ENCODE results near the gene MAP1S.

The MAP1S gene

GRCh38 chr19:17758515-17758914 is 39.2 kb downstream of the MAP1S start:
- TF ChIP-seq EZH2 (optimal IDR thresholded peaks at IDR 0.05; ENCODE audit: low read depth, low read length): no peak
- TF ChIP-seq, protein P1, sequence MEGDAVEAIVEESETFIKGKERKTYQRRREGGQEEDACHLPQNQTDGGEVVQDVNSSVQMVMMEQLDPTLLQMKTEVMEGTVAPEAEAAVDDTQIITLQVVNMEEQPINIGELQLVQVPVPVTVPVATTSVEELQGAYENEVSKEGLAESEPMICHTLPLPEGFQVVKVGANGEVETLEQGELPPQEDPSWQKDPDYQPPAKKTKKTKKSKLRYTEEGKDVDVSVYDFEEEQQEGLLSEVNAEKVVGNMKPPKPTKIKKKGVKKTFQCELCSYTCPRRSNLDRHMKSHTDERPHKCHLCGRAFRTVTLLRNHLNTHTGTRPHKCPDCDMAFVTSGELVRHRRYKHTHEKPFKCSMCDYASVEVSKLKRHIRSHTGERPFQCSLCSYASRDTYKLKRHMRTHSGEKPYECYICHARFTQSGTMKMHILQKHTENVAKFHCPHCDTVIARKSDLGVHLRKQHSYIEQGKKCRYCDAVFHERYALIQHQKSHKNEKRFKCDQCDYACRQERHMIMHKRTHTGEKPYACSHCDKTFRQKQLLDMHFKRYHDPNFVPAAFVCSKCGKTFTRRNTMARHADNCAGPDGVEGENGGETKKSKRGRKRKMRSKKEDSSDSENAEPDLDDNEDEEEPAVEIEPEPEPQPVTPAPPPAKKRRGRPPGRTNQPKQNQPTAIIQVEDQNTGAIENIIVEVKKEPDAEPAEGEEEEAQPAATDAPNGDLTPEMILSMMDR (IDR thresholded peaks at IDR 0.05; ENCODE audit: low read length): no peak
- TF ChIP-seq EZH2phosphoT487 (IDR thresholded peaks at IDR 0.05; ENCODE audit: low read length): no peak
- Histone ChIP-seq H3K4me1 (ENCODE audit: low read length) (peaks cover 10% of the 10 kb centered on the region; the same call in 1 of the 2 replicates), H4K20me1 (ENCODE audit: insufficient read depth, low read length) (no peaks in the 10 kb centered on the region), H3K36me3 (replicated peaks; ENCODE audit: insufficient read depth, low read length) (no peaks in the 10 kb centered on the region), H3F3A (ENCODE audit: insufficient read depth, low read length) (no peaks in the 10 kb centered on the region), H3K27me3 (replicated peaks; ENCODE audit: insufficient read depth, low read length) (no peaks in the 10 kb centered on the region), H3K9me2 (replicated peaks; ENCODE audit: insufficient read depth, low read length) (no peaks in the 10 kb centered on the region), H3K4me2 (ENCODE audit: low read depth, low read length) (no peak overlapping the region), H3K79me2 (ENCODE audit: low read length) (no peaks in the 10 kb centered on the region), H3K9ac (ENCODE audit: low read length) (no peak overlapping the region), H3K27ac (ENCODE audit: low read length) (no peak overlapping the region), H3K9me3 (replicated peaks; ENCODE audit: insufficient read depth, low read length) (no peaks in the 10 kb centered on the region), H2AFZ (ENCODE audit: low read length) (no peak overlapping the region), H3K4me3 (ENCODE audit: low read length) (no peak overlapping the region)
- no peak for DNase-seq

GRCh38 chr19:17761148-17761547 is 41.9 kb downstream of the MAP1S start:
- no peaks in the 10 kb centered on the region for H4K20me1 ChIP-seq (ENCODE audit: insufficient read depth, low read length)
- no peak for TF ChIP-seq EZH2phosphoT487 (IDR thresholded peaks at IDR 0.05; ENCODE audit: low read length)
- TF ChIP-seq, protein P1 (IDR thresholded peaks at IDR 0.05; ENCODE audit: low read length): no peak
- TF ChIP-seq EZH2 (optimal IDR thresholded peaks at IDR 0.05; ENCODE audit: low read depth, low read length): no peak
- no peak for DNase-seq
- no peak overlapping the region for H2AFZ ChIP-seq (ENCODE audit: low read length)
- H3F3A ChIP-seq (ENCODE audit: insufficient read depth, low read length): no peaks in the 10 kb centered on the region
- no peaks in the 10 kb centered on the region for H3K9me3 ChIP-seq (replicated peaks; ENCODE audit: insufficient read depth, low read length)
- H3K4me3 ChIP-seq (ENCODE audit: low read length): no peak overlapping the region
- H3K27ac ChIP-seq (ENCODE audit: low read length): no peak overlapping the region
- no peak overlapping the region for H3K9ac ChIP-seq (ENCODE audit: low read length)
- no peaks in the 10 kb centered on the region for H3K27me3 ChIP-seq (replicated peaks; ENCODE audit: insufficient read depth, low read length)
- H3K79me2 ChIP-seq (ENCODE audit: low read length): no peaks in the 10 kb centered on the region
- H3K9me2 ChIP-seq (replicated peaks; ENCODE audit: insufficient read depth, low read length): no peaks in the 10 kb centered on the region
- no peaks in the 10 kb centered on the region for H3K4me1 ChIP-seq (ENCODE audit: low read length)
- no peaks in the 10 kb centered on the region for H3K36me3 ChIP-seq (replicated peaks; ENCODE audit: insufficient read depth, low read length)
- H3K4me2 ChIP-seq (ENCODE audit: low read depth, low read length): no peak overlapping the region

GRCh38 chr19:17762505-17763229 is 43.4 kb downstream of the MAP1S start:
- Histone ChIP-seq H3K9me2 (replicated peaks; ENCODE audit: insufficient read depth, low read length) (no peaks in the 10 kb centered on the region), H3K4me3 (ENCODE audit: low read length) (no peak overlapping the region), H3F3A (ENCODE audit: insufficient read depth, low read length) (no peaks in the 10 kb centered on the region), H3K4me1 (ENCODE audit: low read length) (no peaks in the 10 kb centered on the region), H3K9me3 (replicated peaks; ENCODE audit: insufficient read depth, low read length) (no peaks in the 10 kb centered on the region), H3K4me2 (ENCODE audit: low read depth, low read length) (no peak overlapping the region), H4K20me1 (ENCODE audit: insufficient read depth, low read length) (no peaks in the 10 kb centered on the region), H3K27ac (ENCODE audit: low read length) (no peak overlapping the region), H3K79me2 (ENCODE audit: low read length) (no peaks in the 10 kb centered on the region), H3K27me3 (replicated peaks; ENCODE audit: insufficient read depth, low read length) (no peaks in the 10 kb centered on the region), H3K9ac (ENCODE audit: low read length) (no peak overlapping the region), H3K36me3 (replicated peaks; ENCODE audit: insufficient read depth, low read length) (no peaks in the 10 kb centered on the region), H2AFZ (ENCODE audit: low read length) (no peak overlapping the region)
- TF ChIP-seq, protein P1 (IDR thresholded peaks at IDR 0.05; ENCODE audit: low read length): no peak
- TF ChIP-seq EZH2 (optimal IDR thresholded peaks at IDR 0.05; ENCODE audit: low read depth, low read length) (no peak), EZH2phosphoT487 (IDR thresholded peaks at IDR 0.05; ENCODE audit: low read length) (no peak)
- DNase-seq: no peak
